ENCODE results near the gene NAT8. TPM values are rescaled to one million over a fixed set of nuclear protein-coding genes. Genes with fewer than 3 reads are reported as not detected.
"Not testable (repeated sequence)": the region's sequence is repeated elsewhere in the genome, so short reads cannot be mapped to it uniquely, and the experiment has no call there.

NAT8 gene
- total RNA-seq, 1 donor from 2014 or later, result not detected

GRCh38 chr2:73651591-73652230 is 9.5 kb upstream of the NAT8 start:
- ATAC-seq (no peak), DNase-seq (no peak)
- Histone ChIP-seq H3K9me3 (no peaks in the 10 kb centered on the region), H3K27ac (no peak overlapping the region), H3K27me3 (ENCODE audit: low read depth) (no peaks in the 10 kb centered on the region), H3K36me3 (no peaks in the 10 kb centered on the region), H3K4me3 (no peak overlapping the region), H3K4me1 (no peaks in the 10 kb centered on the region)
- no peak for TF ChIP-seq CTCF (IDR thresholded peaks at IDR 0.05)
- intact Hi-C loops (cut with DNase I), result no loop called here

GRCh38 chr2:73647690-73648089 is 5.5 kb upstream of the NAT8 start:
- ATAC-seq; H3K36me3 ChIP-seq; DNase-seq; H3K9me3 ChIP-seq; intact Hi-C loops (cut with DNase I); H3K4me3 ChIP-seq; H3K27ac ChIP-seq; H3K4me1 ChIP-seq; H3K27me3 ChIP-seq (ENCODE audit: low read depth): not testable (repeated sequence)

- no peak overlapping the region for H3K4me3 ChIP-seq
- no peak for TF ChIP-seq CTCF (IDR thresholded peaks at IDR 0.05)
- H3K27ac ChIP-seq, result no peak overlapping the region
- no peaks in the 10 kb centered on the region for H3K36me3 ChIP-seq
- no peaks in the 10 kb centered on the region for H3K27me3 ChIP-seq (ENCODE audit: low read depth)
- no peaks in the 10 kb centered on the region for H3K4me1 ChIP-seq
- intact Hi-C loops (cut with DNase I), result no loop called here
- DNase-seq, result no peak
- no peak for ATAC-seq
- H3K9me3 ChIP-seq, result no peaks in the 10 kb centered on the region
Measured at GRCh38 chr2:73641767-73642062, 507 bp downstream of the NAT8 start.

GRCh38 chr2:73640946-73641766 is 1.1 kb downstream of the NAT8 start:
- H3K36me3 ChIP-seq, result no peaks in the 10 kb centered on the region
- peak in 1 of 2 donors; percentile 25 for ATAC-seq
- H3K27ac ChIP-seq, result no peak overlapping the region
- H3K27me3 ChIP-seq (ENCODE audit: low read depth), result no peaks in the 10 kb centered on the region
- no peak overlapping the region for H3K4me3 ChIP-seq
- TF ChIP-seq CTCF (IDR thresholded peaks at IDR 0.05), result no peak
- no peak for DNase-seq
- no peaks in the 10 kb centered on the region for H3K4me1 ChIP-seq
- intact Hi-C loops (cut with DNase I), result no loop called here
- H3K9me3 ChIP-seq, result no peaks in the 10 kb centered on the region

GRCh38 chr2:73640511-73640911 is 1.7 kb downstream of the NAT8 start:
- Histone ChIP-seq H3K27ac (no peak overlapping the region), H3K4me3 (no peak overlapping the region), H3K27me3 (ENCODE audit: low read depth) (no peaks in the 10 kb centered on the region), H3K36me3 (no peaks in the 10 kb centered on the region), H3K4me1 (no peaks in the 10 kb centered on the region), H3K9me3 (no peaks in the 10 kb centered on the region)
- DNase-seq (no peak), ATAC-seq (peak; percentile 58 to 59)
- TF ChIP-seq CTCF (IDR thresholded peaks at IDR 0.05), result no peak
- intact Hi-C loops (cut with DNase I), result no loop called here

GRCh38 chr2:73638429-73638828 is 3.8 kb downstream of the NAT8 start:
- Histone ChIP-seq H3K36me3 (no peaks in the 10 kb centered on the region), H3K27me3 (ENCODE audit: low read depth) (no peaks in the 10 kb centered on the region), H3K27ac (no peak overlapping the region), H3K4me3 (no peak overlapping the region), H3K4me1 (no peaks in the 10 kb centered on the region), H3K9me3 (no peaks in the 10 kb centered on the region)
- no peak for TF ChIP-seq CTCF (IDR thresholded peaks at IDR 0.05)
- DNase-seq (no peak), ATAC-seq (no peak)
- intact Hi-C loops (cut with DNase I), result no loop called here

GRCh38 chr2:73636977-73637376 is 5.2 kb downstream of the NAT8 start:
- H3K9me3 ChIP-seq; H3K27ac ChIP-seq; H3K4me3 ChIP-seq; ATAC-seq; H3K27me3 ChIP-seq (ENCODE audit: low read depth); intact Hi-C loops (cut with DNase I); H3K4me1 ChIP-seq; DNase-seq; H3K36me3 ChIP-seq: not testable (repeated sequence)

Data from lower lobe of right lung (tissue), 2 donors.